Myocyte (in vitro differentiated cells): ENCODE measurements around the gene BLTP3A. TPM values are rescaled to one million over a fixed set of nuclear protein-coding genes. Genes with fewer than 3 reads are reported as not detected.

Experiments used
- DNase-seq: peaks from one replicate; pipeline ENCODE4 v3.0.0-alpha.2; 2012; ENCODE audit warnings: low read depth
- total RNA-seq: library from RNA; depleted of rRNA; stranded (reverse); fragments of >200 nt; gene quantifications from 2 replicates; pipeline ENCODE4 v1.2.3, GENCODE V29; 2014

Gene BLTP3A
- total RNA-seq, 1 donor from 2014 or later = 7.2 TPM

DNA sequence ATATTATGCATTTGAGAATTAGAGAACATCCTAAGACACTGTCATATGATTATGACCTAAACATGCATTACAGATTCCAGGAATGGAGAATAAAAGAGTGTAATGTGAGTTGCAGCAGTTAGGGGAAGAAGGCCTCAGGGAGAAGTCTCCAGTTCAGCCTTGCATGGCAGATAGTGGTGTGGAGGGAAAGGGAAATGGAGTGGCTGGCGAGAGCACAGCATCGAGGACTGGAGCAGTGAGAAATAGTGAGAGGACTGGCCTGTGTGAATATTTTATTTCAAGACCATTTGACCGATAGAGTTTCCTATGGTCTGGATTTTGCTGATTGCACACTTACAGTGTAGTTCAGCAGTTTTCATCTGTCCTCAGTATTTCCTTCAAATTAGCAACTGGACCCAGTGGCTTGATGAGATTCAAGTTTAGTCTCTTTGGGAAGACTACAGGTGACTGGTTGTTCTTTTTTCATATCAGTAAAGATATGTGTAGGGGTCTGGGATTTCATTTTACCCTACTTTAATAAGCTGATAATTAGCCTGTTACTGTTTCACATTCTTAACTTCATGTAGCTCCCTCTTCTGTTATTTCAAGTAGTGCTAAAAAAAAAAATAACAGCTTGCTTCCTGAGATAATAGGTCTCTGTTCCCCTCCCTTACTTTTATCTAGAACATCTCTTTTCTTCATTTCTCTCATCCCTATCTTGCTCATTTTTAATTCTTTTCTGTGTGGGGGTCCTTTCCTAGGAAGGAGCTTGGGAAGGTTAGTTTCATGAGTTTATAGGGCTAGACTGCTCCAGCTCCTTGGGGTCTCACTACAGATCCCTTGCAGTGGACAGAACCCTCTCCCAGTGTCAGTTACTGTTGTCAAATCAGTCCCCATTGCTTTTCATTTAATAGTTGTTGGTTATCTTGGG is 27.9 kb downstream of the BLTP3A start:
- DNase-seq = no peak

DNA sequence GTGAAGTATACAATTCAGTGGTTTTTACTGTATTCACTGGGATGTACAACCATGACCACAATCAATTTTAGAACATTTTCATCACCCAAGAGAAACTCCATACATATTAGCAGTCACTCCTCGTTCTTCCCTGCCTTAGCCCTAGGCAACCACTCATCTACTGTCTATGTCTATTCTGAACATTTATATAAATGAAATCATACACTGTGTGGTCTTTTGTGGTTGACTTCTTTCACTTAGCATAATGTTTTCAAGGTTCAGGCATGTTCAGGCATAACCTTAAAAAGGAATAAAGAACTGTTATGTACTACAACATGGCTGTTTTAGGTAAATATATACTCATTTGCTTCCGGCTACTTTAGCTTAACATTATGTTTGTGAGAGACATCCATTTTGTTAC is 37.3 kb downstream of the BLTP3A start:
- DNase-seq = no peak

DNA sequence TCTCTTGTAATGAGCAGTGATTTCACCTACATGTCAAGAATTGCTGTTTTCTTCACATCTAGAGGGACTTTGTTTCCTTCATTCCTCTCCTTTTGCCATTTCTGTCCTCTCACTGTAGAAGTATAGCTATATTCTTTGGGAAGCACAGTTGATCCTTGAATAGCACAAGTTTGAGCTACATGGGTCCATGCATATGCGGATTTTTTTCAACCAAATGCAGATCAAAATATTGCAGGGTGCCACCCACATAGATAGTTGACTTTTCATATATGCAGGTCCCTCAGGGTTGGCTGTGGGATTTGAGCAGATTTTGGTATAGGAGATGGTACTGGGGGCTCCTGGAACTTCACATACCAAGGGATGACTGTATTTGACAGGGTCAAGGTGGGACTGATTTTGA is 41.1 kb downstream of the BLTP3A start:
- DNase-seq = no peak

DNA sequence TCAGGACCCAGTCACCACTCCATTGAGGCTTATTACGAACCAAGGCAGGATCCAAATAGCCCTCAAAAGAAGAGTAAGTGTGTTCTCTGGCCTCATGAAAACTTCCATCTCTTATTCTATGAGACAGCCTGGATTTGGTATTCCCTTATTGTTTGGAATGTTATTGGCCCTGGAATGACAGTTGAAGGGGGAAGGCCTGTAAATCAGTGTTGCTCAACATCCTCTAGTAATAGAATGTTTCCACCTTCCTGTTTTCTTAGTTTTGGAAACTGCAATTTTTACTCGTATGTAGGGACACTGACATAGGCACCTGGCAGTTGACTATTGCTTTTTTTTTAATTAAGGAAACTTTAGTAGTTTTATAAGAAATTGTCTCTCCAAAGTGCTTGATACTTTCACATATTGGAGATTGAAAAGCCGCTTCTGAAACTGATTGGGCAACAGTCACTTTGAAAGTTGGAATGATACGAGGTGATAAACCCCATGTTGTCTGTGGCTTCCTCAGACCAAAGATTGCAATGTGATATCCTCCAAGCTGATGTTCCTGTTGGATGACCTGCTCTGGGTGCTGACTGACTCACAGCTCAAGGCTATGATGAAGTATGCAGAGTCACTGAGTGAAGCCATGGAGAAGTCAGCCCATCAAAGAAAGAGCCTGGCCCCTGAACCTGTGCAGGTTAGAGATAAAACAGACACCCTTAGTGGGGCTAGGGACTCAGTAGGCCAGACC is 43.1 kb downstream of the BLTP3A start:
- DNase-seq = peak; percentile 68

DNA sequence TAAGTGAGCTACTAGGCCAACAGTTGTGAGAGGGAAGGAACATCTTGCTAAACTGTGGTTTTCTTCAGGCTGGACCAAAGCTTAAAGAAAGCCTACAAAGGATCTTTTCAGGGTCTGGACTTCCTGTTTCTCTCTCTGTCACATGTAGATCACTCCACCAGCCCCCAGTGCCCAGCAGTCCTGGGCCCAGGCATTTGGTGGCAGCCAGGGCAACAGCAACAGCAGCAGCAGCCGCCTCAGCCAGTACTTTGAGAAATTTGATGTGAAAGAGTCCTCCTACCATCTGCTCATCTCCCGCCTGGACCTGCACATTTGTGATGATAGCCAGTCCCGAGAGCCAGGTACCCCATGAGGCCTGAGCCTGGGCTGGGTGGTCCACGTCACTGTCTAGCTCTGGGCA is 44.1 kb downstream of the BLTP3A start:
- no peak for DNase-seq

DNA sequence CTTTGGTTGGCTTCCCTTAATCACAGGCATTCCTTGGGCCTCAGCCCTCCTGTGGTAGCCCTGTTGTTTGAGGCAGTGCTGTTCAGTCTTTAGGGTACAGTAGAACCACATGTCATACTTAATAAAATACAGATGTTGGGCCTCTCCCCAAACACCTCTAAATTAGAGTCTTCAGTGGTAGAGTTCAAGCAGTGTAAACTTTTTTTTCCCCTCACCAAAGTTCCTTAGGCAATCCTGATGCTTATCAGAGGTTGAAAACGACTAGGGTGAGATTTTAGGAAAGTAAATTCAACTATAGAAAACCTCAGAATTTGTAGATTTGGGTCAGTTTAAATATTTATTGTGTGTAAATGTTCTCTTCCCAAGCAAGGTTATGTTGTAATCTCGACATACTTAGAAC is 44.6 kb downstream of the BLTP3A start:
- no peak for DNase-seq

DNA sequence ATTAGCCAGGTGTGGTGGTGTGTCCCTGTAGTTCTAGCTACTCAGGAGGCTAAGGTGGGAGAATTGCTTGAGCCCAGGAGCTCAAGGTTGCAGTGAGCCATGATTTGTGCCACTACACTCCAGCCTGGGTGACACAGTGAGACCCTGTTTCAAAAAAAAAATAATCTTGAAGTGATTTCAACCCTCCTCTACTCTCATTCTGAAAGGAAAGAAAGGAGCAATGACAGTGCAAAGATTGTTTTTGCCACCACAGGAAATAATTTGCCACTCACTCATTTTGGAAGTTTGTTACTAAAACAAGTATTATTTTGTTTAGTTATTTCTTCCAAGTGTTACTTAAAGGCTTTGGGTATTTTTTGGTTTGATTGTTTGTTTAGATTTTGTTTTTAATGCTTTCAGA is 45.6 kb downstream of the BLTP3A start:
- no peak for DNase-seq

DNA sequence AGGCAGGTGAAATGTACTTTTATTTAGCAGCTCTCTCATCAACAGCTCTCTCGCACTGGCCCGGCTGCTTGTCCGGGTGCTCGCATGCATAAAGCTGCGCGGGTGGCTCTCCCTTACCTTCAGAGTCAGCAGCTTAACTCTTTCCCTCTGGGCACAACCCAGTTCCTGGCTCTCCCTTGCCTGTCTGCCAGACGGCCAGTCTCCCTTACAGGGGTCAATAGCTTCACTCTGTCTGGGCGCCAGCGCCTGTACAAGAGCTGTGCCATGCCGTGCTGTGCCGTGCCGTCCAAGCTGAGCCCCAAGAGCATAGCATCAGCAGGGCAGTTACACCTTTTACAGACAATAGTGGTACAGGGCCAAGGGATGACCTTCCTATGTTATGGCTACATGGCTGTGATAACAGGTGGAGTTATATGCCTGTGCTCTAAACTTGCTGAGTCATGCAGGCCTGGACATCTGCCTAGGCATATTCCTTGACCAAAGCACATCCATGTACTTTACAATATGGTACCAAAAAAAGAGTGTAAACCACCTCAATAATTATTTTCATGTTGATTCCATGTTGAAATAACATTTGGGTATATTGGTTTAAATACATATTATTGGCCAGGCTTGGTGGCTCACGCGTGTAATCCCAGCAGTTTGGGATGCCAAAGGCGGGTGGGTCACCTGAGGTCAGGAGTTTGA is 47.9 kb downstream of the BLTP3A start:
- peak; percentile 38 for DNase-seq

Other genes with a start within 250 kb of the BLTP3A start
- gene SPDEF, start 235.8 kb upstream of the BLTP3A start, total RNA-seq = not detected in 2 replicates
- 39.0 and 46.7 TPM in 2 replicates for gene ILRUN, start 95.3 kb upstream of the BLTP3A start, total RNA-seq
- gene SNRPC, start 34.6 kb upstream of the BLTP3A start, total RNA-seq = 49.3 and 72.5 TPM in 2 replicates
- 33.1 and 38.6 TPM in 2 replicates for gene TAF11, start 96.0 kb downstream of the BLTP3A start, total RNA-seq
- gene ANKS1A, start 97.2 kb downstream of the BLTP3A start, total RNA-seq = 70.6 and 90.2 TPM in 2 replicates